Measurements from ENCODE around the gene PDP2. TPM values are rescaled to one million over a fixed set of nuclear protein-coding genes. Genes with fewer than 3 reads are reported as not detected.
A peak's percentile ranks its signal among the peaks of the same experiment; 100 is the strongest.

PDP2 gene
- total and polyA plus RNA-seq, 5 experiments from 2014 or later, result 1.2 to 11.3 (median 1.8) TPM

DNA sequence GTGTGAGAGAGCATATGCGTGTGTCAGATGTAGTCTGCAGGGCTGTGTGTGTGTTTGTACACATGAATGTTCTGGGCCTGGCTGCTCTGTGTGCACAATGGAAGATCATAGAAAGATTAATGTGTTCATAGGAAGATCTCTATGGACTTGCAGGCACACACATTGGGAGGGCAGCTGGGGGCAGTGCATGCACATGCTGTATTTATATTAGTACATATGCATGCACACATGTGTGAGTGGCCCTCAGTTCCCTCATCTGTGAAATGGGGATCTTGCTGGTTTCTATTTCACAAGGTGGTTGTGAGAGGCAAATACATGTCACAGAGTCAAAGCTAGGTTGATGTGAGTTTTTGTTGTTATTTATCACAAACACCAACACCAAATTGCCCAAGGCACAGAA is 34.0 kb upstream of the PDP2 start:
- Mint-ChIP-seq H3K27me3 (peaks cover 14 to 61% (median 41%) of the 10 kb centered on the region in 5 donors), H3K9me3 (no peaks in the 10 kb centered on the region), H3K36me3 (peaks cover 0 to 3% (median 0%) of the 10 kb centered on the region in 3 donors), H3K4me1 (peaks cover 3 to 11% (median 6%) of the 10 kb centered on the region in 4 donors), H3K4me3 (peak overlapping the region in 5 of 10 donors; percentile 17 to 44 (median 23)), H3K27ac (no peak overlapping the region)
- POLR2A ChIA-PET, result no interaction called here
- DNase-seq (no peak), ATAC-seq (no peak)

DNA sequence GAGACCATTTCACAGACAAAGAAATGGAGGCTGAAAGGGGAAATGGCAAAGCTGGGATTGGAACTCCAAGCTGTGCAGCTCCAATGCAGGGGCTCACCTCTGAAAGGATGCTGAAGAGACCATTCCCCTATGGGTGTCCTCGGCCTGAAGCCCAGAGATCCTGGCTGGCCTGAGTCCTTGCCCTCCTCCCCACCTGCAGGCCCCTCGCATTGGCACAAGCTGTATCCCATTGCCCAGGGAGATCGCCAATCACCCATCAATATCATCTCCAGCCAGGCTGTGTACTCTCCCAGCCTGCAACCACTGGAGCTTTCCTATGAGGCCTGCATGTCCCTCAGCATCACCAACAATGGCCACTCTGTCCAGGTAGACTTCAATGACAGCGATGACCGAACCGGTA is 33.5 kb upstream of the PDP2 start:
- peaks cover 3 to 11% (median 6%) of the 10 kb centered on the region in 4 donors for H3K4me1 Mint-ChIP-seq
- POLR2A ChIA-PET, result no interaction called here
- H3K9me3 Mint-ChIP-seq, result no peaks in the 10 kb centered on the region
- DNase-seq (no peak), ATAC-seq (no peak)
- H3K4me3 Mint-ChIP-seq, result no peak overlapping the region
- peaks cover 14 to 67% (median 40%) of the 10 kb centered on the region in 5 donors for H3K27me3 Mint-ChIP-seq
- H3K36me3 Mint-ChIP-seq, result peaks cover 0 to 3% (median 0%) of the 10 kb centered on the region in 3 donors
- no peak overlapping the region for H3K27ac Mint-ChIP-seq

DNA sequence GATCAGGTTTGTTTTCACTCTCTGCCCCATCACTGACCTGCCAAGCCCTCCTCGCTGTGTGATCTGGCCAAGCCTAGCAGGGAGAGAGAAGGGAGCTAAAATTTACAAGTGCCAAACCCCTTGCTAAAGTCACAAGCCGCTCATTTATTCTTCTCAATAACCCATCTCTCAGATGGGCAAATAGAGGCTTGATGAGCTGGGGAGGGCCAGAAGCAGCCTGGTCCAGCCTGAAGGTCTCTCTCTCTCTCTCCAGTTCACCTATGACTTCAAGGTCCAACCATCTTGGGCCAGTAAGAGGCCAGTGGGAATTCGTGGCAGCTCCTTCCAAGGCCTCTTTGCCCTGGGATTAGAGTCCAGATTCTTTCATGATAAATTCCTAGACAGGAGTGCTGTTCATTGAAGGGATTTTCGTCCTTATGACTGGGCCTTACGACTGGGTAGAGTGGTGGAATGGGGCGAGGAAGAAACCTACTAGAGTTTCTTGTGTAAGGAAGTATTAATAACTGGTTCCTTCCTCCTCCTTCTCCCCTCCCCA is 32.7 kb upstream of the PDP2 start:
- H3K27me3 Mint-ChIP-seq, result peaks cover 14 to 64% (median 37%) of the 10 kb centered on the region in 5 donors
- POLR2A ChIA-PET, result no interaction called here
- ATAC-seq (no peak), DNase-seq (no peak)
- H3K36me3 Mint-ChIP-seq, result peaks cover 0 to 3% (median 0%) of the 10 kb centered on the region in 3 donors
- H3K4me3 Mint-ChIP-seq, result no peak overlapping the region
- peaks cover 3 to 11% (median 6%) of the 10 kb centered on the region in 4 donors for H3K4me1 Mint-ChIP-seq
- H3K27ac Mint-ChIP-seq, result peak overlapping the region in 1 of 10 donors; percentile 31
- no peaks in the 10 kb centered on the region for H3K9me3 Mint-ChIP-seq

DNA sequence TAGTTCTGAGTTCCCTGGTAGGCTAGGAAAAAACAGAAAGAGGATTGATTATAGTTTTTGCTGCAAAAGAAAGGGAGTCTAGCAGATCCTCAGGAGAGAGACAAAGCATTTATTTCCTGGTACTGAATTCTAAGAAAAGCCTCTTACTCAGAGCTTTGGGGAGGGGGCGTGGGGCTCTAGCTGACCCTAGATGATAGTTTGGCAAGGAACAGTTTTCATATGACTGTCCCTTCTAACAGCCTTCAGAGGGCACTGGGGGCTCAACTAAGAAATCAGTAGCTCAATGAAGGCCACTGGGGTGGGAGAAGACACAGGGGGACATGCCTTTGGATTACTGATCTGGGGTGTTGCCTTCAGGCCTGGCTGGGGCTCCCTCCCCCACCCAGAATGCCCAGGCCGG is 32.1 kb upstream of the PDP2 start:
- POLR2A ChIA-PET, result no interaction called here
- Mint-ChIP-seq H3K4me3 (no peak overlapping the region), H3K9me3 (no peaks in the 10 kb centered on the region), H3K4me1 (peaks cover 3 to 11% (median 6%) of the 10 kb centered on the region in 4 donors), H3K27ac (peak overlapping the region in 1 of 10 donors; percentile 22), H3K27me3 (peaks cover 14 to 58% (median 32%) of the 10 kb centered on the region in 5 donors), H3K36me3 (peaks cover 0 to 3% (median 0%) of the 10 kb centered on the region in 3 donors)
- DNase-seq, result no peak
- no peak for ATAC-seq

DNA sequence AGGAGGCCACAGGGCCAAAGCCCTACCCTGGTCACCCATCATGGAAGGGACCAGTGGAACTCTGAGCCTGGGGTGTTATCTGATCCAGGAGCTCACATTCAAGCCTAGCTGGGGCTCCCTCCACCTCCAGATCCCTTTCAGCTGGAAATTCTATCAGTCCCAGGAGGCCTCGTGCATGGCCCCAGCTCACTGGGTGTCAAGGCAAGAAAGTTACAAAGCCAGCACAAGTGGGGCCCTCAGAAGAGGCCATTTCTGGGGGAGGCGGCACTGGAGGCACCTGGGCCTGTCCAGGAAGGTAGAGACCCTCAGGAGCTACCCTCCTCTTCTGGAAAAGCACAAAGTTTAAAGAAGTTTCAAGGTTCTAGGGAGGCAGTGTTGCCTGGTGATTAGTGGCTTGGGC is 31.3 kb upstream of the PDP2 start:
- Mint-ChIP-seq H3K9me3 (no peaks in the 10 kb centered on the region), H3K4me3 (no peak overlapping the region), H3K4me1 (peaks cover 0 to 9% (median 2%) of the 10 kb centered on the region in 4 donors), H3K36me3 (no peaks in the 10 kb centered on the region), H3K27me3 (peaks cover 12 to 49% (median 23%) of the 10 kb centered on the region in 5 donors), H3K27ac (no peak overlapping the region)
- DNase-seq, result no peak
- POLR2A ChIA-PET, result no interaction called here
- no peak for ATAC-seq

DNA sequence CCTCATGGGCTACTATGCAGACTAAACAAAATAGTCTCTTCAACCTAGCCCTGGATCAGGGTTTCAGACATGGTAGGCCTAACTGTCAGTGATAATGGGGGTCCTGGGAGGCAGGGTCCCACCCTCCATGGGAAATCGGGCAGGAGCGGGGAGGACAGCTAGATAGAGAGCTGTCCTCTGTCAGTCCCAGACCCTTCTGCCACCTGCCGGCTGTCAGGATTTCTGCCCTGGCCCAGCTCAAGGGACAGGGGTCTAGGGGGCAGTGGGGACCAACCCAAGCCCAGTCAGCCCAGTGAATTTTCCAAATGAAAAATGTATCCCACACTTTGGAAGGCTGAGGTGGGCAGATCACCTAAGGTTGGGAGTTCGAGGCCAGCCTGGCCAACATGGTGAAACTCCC is 30.8 kb upstream of the PDP2 start:
- DNase-seq, result peak in 1 of 10 donors; percentile 31
- H3K4me1 Mint-ChIP-seq, result peaks cover 0 to 9% (median 1%) of the 10 kb centered on the region in 4 donors
- POLR2A ChIA-PET, result interaction anchor here (0.7 kb wide), 1 partner anchor 296 kb away, joined by 4 read pairs; no protein-coding TSS in a partner anchor
- H3K9me3 Mint-ChIP-seq, result no peaks in the 10 kb centered on the region
- no peak overlapping the region for H3K4me3 Mint-ChIP-seq
- ATAC-seq, result no peak
- no peak overlapping the region for H3K27ac Mint-ChIP-seq
- H3K27me3 Mint-ChIP-seq, result peaks cover 12 to 46% (median 23%) of the 10 kb centered on the region in 5 donors
- no peaks in the 10 kb centered on the region for H3K36me3 Mint-ChIP-seq

DNA sequence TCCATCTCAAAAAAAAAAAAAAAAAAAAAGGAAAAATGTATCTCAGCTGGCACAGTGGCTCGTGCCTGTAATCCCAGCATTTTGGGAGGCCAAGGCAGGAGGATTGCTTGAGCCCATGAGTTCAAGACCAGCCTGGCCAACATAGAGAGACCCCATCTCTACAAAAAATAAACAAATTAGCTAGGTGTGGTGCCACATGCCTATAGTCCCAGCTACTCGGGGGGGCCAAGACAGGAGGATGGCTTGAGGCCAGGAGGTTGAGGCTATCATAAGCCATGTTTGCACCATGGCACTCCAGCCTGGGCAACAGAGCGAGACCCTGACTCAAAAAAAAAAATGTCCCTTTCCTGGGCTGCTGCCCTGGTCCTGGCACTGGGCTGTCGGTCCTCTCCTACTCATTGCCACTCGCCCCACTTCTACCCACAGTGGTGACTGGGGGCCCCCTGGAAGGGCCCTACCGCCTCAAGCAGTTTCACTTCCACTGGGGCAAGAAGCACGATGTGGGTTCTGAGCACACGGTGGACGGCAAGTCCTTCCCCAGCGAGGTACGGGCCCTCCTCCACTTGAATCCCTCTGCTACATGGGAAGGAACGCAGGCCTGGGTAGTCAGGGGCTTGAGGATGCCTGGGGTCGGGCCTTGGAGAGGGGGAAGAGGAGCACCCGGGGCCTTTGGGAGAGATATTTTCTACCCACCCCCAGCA is 30.1 kb upstream of the PDP2 start:
- no peaks in the 10 kb centered on the region for H3K9me3 Mint-ChIP-seq

DNA sequence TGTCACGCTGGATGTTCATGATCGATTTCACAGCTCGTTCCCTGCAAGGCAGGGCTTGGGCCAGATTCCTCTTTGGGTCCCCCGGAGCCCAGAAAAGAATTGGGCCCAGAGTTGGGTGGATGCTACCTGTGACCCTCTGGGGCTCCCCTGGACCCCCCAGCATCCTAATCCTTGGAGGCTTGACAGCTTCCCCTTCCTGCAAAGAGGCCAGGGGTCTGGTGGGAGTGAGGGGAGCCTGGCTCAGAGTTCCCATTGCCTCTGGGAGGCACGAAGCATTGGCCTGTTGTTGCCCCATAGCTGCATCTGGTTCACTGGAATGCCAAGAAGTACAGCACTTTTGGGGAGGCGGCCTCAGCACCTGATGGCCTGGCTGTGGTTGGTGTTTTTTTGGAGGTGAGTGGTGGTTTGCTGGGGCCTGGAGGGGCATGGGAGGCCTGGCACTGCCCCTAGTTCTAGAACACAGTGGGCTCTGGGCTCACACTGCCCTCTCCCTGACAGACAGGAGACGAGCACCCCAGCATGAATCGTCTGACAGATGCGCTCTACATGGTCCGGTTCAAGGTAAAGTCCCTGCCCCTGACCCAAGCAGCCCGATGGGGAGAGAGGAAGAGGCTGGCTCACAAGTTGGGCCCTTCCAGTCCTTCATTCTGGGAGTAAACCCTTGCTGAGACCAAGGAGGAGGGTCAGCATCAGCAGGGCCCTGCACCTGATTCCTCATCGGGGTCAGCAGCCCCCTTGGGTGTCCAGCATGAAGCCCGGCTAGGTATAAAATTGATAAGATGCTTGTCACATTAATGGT is 28.9 kb upstream of the PDP2 start:
- Mint-ChIP-seq H3K36me3 (no peaks in the 10 kb centered on the region), H3K4me1 (no peaks in the 10 kb centered on the region), H3K27ac (no peak overlapping the region), H3K9me3 (no peaks in the 10 kb centered on the region), H3K4me3 (no peak overlapping the region), H3K27me3 (peaks cover 2 to 30% (median 7%) of the 10 kb centered on the region in 5 donors)
- no peak for ATAC-seq
- POLR2A ChIA-PET, result no interaction called here
- DNase-seq, result peak in 1 of 10 donors; percentile 53

More for the DNA sequence above, 30.1 kb upstream of the PDP2 start:
- POLR2A ChIA-PET, result interaction anchor here (0.7 kb wide), 1 partner anchor 297 kb away, joined by 4 read pairs; no protein-coding TSS in a partner anchor
- H3K36me3 Mint-ChIP-seq, result no peaks in the 10 kb centered on the region
- ATAC-seq (no peak), DNase-seq (peak in 1 of 10 donors; percentile 46)
- H3K4me3 Mint-ChIP-seq, result no peak overlapping the region
- H3K27me3 Mint-ChIP-seq, result peaks cover 9 to 41% (median 18%) of the 10 kb centered on the region in 5 donors
- H3K4me1 Mint-ChIP-seq, result peaks cover 0 to 4% (median 1%) of the 10 kb centered on the region in 4 donors
- H3K27ac Mint-ChIP-seq, result peak overlapping the region in 1 of 10 donors; percentile 62

DNA sequence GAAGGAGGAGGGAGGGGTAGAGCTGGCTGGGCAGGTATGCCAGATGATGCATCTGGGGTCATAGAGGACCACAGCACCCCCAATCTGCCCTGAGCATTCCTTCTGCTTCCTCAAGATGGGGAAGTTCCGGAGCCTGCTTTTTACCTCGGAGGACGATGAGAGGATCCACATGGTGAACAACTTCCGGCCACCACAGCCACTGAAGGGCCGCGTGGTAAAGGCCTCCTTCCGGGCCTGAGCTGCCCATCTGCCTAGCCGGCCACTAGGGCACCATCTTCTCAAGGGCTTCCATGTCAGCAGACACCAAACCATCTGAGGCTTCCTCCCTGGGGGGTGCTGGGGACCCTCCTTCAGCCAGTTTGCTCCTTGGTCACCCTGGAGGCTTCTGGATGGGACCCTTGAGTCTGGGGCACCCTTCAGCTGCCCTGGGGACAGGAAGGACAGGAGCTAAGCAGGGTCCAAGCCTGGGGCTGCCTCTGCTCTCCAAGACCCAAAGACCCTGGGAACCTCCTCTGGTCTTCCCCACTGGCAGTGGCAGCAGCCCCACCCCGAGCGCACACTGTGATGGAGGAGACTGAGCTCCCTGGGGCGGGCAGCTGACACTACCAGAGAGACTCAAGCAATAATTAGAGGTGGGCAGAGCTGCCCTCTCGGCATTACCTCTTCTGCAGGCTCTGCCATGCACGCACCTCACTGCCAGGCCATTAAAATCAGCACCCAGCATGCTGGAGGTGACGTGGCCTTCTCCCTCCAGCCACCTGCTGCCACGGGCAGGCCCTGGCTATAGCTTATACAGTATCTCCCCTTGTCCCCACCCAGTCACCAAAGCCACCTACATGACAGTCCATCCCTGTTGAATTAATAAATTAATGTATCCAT is 26.8 kb upstream of the PDP2 start:
- Mint-ChIP-seq H3K4me1 (no peaks in the 10 kb centered on the region), H3K27ac (no peak overlapping the region), H3K4me3 (no peak overlapping the region), H3K36me3 (no peaks in the 10 kb centered on the region), H3K9me3 (no peaks in the 10 kb centered on the region), H3K27me3 (peaks cover 0 to 12% (median 0%) of the 10 kb centered on the region in 5 donors)
- DNase-seq (peak in 1 of 10 donors; percentile 26), ATAC-seq (no peak)
- POLR2A ChIA-PET, result no interaction called here

DNA sequence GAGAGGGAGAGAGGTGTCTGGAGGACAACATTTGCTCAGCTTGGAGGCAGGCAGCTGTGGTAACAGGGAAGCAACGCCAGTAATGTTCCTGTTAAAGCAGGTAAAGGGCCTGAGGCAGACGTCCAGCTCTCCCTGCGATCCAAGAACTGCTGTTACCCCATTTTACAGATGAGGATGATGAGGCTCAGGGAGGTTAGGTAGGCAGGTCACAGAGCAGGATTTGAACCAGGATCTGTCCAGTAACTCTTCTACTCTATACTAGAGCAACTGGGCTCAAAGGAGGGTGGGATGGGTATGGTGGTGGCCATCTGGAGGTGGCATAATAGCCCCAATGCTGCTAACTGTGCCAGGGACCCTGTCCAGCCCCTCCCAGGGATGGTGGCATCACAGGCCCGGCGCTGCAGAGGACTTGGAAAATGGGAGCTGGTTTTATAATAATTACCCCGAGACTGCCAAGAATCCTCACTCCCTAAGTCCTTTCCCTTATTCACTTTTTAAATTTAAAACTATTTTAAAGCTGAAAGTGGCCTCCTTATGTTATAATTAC is 24.1 kb upstream of the PDP2 start:
- H3K27ac Mint-ChIP-seq, result no peak overlapping the region
- H3K4me3 Mint-ChIP-seq, result no peak overlapping the region
- no peak for ATAC-seq
- POLR2A ChIA-PET, result no interaction called here
- no peaks in the 10 kb centered on the region for H3K4me1 Mint-ChIP-seq
- H3K9me3 Mint-ChIP-seq, result no peaks in the 10 kb centered on the region
- H3K36me3 Mint-ChIP-seq, result no peaks in the 10 kb centered on the region
- H3K27me3 Mint-ChIP-seq, result peaks cover 0 to 6% (median 0%) of the 10 kb centered on the region in 5 donors
- DNase-seq, result peak in 1 of 10 donors; percentile 59

DNA sequence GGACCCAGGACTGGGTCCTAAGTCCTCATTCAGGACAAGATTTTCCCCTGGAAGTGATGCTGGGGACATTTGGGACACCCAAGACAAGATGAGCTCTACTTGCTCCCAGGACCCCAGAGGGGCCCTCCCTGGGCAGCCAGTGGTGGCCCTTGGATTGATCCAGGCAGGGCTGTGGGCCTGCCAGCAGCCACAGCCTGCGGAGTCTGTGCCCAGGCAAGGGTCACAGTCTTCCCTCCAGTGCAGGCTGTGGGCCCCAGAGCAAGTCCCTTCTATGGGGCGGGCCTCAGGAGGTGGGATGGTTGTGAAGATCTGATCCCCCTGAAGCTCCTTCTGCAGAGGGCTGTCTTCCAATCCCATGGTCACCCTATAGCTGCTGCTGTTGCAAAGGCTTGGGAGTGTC is 23.5 kb upstream of the PDP2 start:
- no peak overlapping the region for H3K27ac Mint-ChIP-seq
- H3K9me3 Mint-ChIP-seq, result no peaks in the 10 kb centered on the region
- peaks cover 0 to 2% (median 0%) of the 10 kb centered on the region in 5 donors for H3K27me3 Mint-ChIP-seq
- no peaks in the 10 kb centered on the region for H3K36me3 Mint-ChIP-seq
- H3K4me3 Mint-ChIP-seq, result no peak overlapping the region
- ATAC-seq, result no peak
- no peaks in the 10 kb centered on the region for H3K4me1 Mint-ChIP-seq
- POLR2A ChIA-PET, result no interaction called here
- no peak for DNase-seq

DNA sequence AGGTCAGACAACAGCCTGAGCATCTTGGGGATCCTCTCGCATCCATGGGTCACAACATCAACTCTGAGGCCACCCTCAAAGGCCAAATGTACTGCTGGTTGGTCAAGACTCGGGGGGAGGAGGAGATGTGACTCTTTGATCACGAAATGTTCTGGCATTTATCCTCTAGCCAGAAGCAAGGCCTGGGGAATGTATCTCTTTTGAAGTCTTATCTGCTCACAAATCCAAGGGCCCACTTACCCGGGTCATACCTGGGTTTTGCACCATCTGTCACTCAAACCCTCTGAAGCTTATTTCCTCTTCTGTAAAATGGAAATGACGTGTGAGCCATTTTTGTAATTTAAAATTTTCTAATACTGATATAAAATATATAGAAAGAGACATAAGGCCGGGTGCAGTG is 22.9 kb upstream of the PDP2 start:
- peaks cover 0 to 2% (median 0%) of the 10 kb centered on the region in 5 donors for H3K27me3 Mint-ChIP-seq
- no peak for DNase-seq
- H3K27ac Mint-ChIP-seq, result no peak overlapping the region
- no peak overlapping the region for H3K4me3 Mint-ChIP-seq
- no peak for ATAC-seq
- no peaks in the 10 kb centered on the region for H3K36me3 Mint-ChIP-seq
- H3K4me1 Mint-ChIP-seq, result no peaks in the 10 kb centered on the region
- POLR2A ChIA-PET, result no interaction called here
- no peaks in the 10 kb centered on the region for H3K9me3 Mint-ChIP-seq

Data from naive thymus-derived CD8-positive, alpha-beta T cell (primary cell).